Measurements from ENCODE around the gene WDR70.

DNA sequence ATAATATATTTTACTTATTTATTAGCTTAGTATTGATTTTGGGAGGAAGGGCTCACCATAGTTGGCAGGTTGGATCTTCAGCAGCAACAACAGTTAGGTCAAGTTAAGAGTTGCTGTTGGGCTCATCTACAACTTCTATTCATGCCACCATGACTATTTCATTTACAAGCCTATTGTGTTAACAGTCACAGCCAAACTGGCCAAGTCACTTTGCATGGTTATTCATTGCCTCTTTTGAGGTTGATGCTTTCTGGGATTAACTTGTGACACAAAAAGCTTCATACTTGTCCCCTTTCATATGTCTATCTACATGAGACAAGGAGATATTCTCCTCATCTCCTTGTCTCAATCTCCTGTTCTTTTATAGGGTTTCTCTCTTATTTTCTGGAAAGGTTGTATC is 98.3 kb downstream of the WDR70 start:
- TF ChIP-seq, protein P1, sequence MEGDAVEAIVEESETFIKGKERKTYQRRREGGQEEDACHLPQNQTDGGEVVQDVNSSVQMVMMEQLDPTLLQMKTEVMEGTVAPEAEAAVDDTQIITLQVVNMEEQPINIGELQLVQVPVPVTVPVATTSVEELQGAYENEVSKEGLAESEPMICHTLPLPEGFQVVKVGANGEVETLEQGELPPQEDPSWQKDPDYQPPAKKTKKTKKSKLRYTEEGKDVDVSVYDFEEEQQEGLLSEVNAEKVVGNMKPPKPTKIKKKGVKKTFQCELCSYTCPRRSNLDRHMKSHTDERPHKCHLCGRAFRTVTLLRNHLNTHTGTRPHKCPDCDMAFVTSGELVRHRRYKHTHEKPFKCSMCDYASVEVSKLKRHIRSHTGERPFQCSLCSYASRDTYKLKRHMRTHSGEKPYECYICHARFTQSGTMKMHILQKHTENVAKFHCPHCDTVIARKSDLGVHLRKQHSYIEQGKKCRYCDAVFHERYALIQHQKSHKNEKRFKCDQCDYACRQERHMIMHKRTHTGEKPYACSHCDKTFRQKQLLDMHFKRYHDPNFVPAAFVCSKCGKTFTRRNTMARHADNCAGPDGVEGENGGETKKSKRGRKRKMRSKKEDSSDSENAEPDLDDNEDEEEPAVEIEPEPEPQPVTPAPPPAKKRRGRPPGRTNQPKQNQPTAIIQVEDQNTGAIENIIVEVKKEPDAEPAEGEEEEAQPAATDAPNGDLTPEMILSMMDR (conservative IDR thresholded peaks at IDR 0.05; ENCODE audit: low read length) = no peak
- TF ChIP-seq EZH2phosphoT487 (IDR thresholded peaks at IDR 0.05; ENCODE audit: borderline replicate concordance) = no peak

All from Loucy (cell line).